Vagina (tissue), 2 donors: ENCODE results near the gene SIAH2.

Experiments
- CTCF ChIP-seq, 3 experiments: fragments of 450-650 bp in 2 of 3; fragments of 200-600 bp in 1 of 3; sonication (generic) in 1 of 3; IDR thresholded peaks; one replicate each; pipeline ENCODE4 v1.5.1; 2017 to 2019; ENCODE audit warnings: antibody characterized with exemption in 3 of 3, mild to moderate bottlenecking in 2 of 3, moderate library complexity in 2 of 3
- POLR2A ChIP-seq, 2 donors: fragments of 450-650 bp; IDR thresholded peaks; one replicate each; pipeline ENCODE4 v1.6.1; 2017; ENCODE audit warnings: antibody characterized with exemption in 2 of 2, mild to moderate bottlenecking in 2 of 2, moderate library complexity in 2 of 2

- TF ChIP-seq CTCF (IDR thresholded peaks at IDR 0.05), result no peak
- TF ChIP-seq POLR2A (IDR thresholded peaks at IDR 0.05), result no peak
These were observed 29.5 kb downstream of the SIAH2 start for GRCh38 chr3:150733373-150733935.
